ENCODE data around the gene PDE4C. TPM values are rescaled to one million over a fixed set of nuclear protein-coding genes. Genes with fewer than 3 reads are reported as not detected.

PDE4C gene
- total and polyA plus RNA-seq, 9 of the 15 experiments (the other 6 are each of a cell fraction or from before 2014, with no cell fraction given) = 0.04 to 0.91 (median 0.20) TPM; not detected in 1

DNA sequence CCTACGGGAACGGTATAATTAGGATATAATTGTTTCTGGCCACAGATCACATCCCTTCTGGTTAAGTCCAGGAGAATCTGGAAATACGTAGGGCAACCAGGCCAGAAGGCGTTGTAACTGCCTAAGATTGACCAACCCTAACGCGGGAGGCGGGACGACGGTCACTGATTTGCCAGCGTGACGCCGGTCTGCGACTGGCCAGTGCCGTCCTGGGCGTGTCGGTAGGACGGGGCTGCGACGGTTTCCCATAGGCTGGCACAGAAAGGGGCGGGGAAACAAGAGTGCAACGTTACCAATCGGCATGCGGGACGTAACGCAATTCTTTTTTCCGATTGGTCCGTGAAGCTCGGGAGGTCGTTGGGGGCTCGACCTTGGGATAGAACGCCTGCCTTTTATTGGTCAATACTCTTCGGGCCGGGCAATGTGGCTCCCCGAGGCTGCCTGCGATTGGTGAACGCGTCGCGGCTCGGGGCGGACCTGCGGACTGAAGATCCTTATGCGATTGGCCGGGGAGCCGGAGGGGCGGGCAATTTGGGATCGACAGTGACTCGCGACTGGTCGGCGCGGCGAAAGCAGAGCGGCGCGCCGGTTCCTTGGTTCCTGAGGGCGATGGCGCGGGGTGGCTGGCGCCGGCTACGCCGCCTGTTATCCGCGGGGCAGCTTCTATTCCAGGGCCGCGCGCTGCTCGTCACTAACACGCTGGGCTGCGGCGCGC, 33.4 kb downstream of the PDE4C start, which contains the start of gene MPV17L2 (continued):
- TF ChIP-seq, protein P1, sequence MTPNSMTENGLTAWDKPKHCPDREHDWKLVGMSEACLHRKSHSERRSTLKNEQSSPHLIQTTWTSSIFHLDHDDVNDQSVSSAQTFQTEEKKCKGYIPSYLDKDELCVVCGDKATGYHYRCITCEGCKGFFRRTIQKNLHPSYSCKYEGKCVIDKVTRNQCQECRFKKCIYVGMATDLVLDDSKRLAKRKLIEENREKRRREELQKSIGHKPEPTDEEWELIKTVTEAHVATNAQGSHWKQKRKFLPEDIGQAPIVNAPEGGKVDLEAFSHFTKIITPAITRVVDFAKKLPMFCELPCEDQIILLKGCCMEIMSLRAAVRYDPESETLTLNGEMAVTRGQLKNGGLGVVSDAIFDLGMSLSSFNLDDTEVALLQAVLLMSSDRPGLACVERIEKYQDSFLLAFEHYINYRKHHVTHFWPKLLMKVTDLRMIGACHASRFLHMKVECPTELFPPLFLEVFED (CRISPR knock-in tag; conservative IDR thresholded peaks at IDR 0.05) = no peak
- no peak for TF ChIP-seq SRSF3 (IDR thresholded peaks at IDR 0.05; ENCODE audit: insufficient read depth, low read length)
- TF ChIP-seq, protein P2, sequence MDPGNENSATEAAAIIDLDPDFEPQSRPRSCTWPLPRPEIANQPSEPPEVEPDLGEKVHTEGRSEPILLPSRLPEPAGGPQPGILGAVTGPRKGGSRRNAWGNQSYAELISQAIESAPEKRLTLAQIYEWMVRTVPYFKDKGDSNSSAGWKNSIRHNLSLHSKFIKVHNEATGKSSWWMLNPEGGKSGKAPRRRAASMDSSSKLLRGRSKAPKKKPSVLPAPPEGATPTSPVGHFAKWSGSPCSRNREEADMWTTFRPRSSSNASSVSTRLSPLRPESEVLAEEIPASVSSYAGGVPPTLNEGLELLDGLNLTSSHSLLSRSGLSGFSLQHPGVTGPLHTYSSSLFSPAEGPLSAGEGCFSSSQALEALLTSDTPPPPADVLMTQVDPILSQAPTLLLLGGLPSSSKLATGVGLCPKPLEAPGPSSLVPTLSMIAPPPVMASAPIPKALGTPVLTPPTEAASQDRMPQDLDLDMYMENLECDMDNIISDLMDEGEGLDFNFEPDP (CRISPR knock-in tag; IDR thresholded peaks at IDR 0.05) = no peak
- TF ChIP-seq HCFC1 (IDR thresholded peaks at IDR 0.05; ENCODE audit: low read depth, low read length) = peak; percentile 32; the same call in 1 of the 2 replicates
- TF ChIP-seq, protein P3, sequence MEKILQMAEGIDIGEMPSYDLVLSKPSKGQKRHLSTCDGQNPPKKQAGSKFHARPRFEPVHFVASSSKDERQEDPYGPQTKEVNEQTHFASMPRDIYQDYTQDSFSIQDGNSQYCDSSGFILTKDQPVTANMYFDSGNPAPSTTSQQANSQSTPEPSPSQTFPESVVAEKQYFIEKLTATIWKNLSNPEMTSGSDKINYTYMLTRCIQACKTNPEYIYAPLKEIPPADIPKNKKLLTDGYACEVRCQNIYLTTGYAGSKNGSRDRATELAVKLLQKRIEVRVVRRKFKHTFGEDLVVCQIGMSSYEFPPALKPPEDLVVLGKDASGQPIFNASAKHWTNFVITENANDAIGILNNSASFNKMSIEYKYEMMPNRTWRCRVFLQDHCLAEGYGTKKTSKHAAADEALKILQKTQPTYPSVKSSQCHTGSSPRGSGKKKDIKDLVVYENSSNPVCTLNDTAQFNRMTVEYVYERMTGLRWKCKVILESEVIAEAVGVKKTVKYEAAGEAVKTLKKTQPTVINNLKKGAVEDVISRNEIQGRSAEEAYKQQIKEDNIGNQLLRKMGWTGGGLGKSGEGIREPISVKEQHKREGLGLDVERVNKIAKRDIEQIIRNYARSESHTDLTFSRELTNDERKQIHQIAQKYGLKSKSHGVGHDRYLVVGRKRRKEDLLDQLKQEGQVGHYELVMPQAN (IDR thresholded peaks at IDR 0.05; ENCODE audit: borderline replicate concordance) = no peak; the same call in 1 of the 2 replicates
- TF ChIP-seq, protein P4, sequence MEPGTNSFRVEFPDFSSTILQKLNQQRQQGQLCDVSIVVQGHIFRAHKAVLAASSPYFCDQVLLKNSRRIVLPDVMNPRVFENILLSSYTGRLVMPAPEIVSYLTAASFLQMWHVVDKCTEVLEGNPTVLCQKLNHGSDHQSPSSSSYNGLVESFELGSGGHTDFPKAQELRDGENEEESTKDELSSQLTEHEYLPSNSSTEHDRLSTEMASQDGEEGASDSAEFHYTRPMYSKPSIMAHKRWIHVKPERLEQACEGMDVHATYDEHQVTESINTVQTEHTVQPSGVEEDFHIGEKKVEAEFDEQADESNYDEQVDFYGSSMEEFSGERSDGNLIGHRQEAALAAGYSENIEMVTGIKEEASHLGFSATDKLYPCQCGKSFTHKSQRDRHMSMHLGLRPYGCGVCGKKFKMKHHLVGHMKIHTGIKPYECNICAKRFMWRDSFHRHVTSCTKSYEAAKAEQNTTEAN (CRISPR knock-in tag; IDR thresholded peaks at IDR 0.05) = no peak
- TF ChIP-seq, protein P5, sequence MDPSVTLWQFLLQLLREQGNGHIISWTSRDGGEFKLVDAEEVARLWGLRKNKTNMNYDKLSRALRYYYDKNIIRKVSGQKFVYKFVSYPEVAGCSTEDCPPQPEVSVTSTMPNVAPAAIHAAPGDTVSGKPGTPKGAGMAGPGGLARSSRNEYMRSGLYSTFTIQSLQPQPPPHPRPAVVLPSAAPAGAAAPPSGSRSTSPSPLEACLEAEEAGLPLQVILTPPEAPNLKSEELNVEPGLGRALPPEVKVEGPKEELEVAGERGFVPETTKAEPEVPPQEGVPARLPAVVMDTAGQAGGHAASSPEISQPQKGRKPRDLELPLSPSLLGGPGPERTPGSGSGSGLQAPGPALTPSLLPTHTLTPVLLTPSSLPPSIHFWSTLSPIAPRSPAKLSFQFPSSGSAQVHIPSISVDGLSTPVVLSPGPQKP (CRISPR knock-in tag; IDR thresholded peaks at IDR 0.05) = no peak
- TF ChIP-seq EP400 (IDR thresholded peaks at IDR 0.05) = no peak
- no peak for TF ChIP-seq NR4A1 (CRISPR knock-in tag; IDR thresholded peaks at IDR 0.05)
- TF ChIP-seq NR4A1 (tag; IDR thresholded peaks at IDR 0.05) = peak; percentile 72; the same call in 1 of the 2 replicates
- no peak for TF ChIP-seq MYNN (IDR thresholded peaks at IDR 0.05)
- TF ChIP-seq MYNN (CRISPR knock-in tag; IDR thresholded peaks at IDR 0.05) = no peak
- TF ChIP-seq U2AF1 (optimal IDR thresholded peaks at IDR 0.05; ENCODE audit: low read depth, low read length) = no peak
- TF ChIP-seq ZBTB17 (CRISPR knock-in tag; IDR thresholded peaks at IDR 0.05) = no peak
- peak; percentile 77 for TF ChIP-seq SUPT5H (IDR thresholded peaks at IDR 0.05)
- TF ChIP-seq NR2F6 (CRISPR knock-in tag; IDR thresholded peaks at IDR 0.05) = no peak
- TF ChIP-seq POLR2G (IDR thresholded peaks at IDR 0.05; ENCODE audit: low read depth, low read length) = peak; percentile 95
- TF ChIP-seq, protein P6, sequence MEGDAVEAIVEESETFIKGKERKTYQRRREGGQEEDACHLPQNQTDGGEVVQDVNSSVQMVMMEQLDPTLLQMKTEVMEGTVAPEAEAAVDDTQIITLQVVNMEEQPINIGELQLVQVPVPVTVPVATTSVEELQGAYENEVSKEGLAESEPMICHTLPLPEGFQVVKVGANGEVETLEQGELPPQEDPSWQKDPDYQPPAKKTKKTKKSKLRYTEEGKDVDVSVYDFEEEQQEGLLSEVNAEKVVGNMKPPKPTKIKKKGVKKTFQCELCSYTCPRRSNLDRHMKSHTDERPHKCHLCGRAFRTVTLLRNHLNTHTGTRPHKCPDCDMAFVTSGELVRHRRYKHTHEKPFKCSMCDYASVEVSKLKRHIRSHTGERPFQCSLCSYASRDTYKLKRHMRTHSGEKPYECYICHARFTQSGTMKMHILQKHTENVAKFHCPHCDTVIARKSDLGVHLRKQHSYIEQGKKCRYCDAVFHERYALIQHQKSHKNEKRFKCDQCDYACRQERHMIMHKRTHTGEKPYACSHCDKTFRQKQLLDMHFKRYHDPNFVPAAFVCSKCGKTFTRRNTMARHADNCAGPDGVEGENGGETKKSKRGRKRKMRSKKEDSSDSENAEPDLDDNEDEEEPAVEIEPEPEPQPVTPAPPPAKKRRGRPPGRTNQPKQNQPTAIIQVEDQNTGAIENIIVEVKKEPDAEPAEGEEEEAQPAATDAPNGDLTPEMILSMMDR (IDR thresholded peaks at IDR 0.05 in 2 of 3, conservative IDR thresholded peaks at IDR 0.05 in 1 of 3; ENCODE audit: insufficient read depth in 2 of 3, low read depth in 1 of 3, low read length in 3 of 3) = no peak
- TF ChIP-seq SMAD2 (IDR thresholded peaks at IDR 0.05; ENCODE audit: low read depth, low read length) = no peak
